Stimulated activated CD8-positive, alpha-beta memory T cell treated with anti-CD3 and anti-CD28 coated beads, Interleukin-2, amount 100 ng/mL, for 1 hour (primary cell): ENCODE measurements around the gene EEFSEC.

Experiments
- DNase-seq, 2 donors: peaks; one replicate each; pipeline ENCODE4 v3.0.0-alpha.2; 2020; ENCODE audit warnings: low read depth in 2 of 2

The EEFSEC gene

DNA sequence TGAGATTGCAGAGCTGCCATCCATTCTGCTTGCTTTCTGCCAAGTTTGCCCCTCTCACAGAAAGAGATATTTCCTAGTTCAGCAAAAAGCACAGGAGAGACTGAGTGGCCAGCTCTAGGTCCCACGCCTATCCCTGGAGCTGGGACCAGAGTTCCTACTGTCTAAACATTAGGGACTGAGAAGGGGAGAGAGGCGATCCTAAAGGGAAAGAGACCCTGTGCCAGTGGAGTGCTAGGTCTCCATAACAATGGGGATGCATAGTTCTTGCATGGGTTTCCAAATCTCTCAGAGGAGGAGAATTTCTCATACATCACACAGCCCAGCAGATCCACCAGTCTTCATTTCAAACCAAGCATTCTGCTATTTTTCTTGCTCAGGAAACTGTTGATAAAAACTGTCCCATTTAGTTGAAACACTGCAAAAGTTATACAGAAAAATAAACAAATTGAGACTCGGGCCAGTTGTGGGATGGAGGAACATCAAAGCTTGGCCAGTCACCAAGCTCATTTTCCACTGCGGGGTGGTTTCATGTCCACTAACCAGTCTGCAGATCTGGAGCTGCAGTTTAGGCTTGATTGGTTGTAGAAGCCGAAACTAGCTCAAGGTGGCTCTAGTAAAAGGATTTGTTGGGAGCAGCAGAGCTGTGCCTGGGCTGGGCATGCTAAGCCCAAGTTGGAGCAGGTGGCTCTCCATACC, 62.7 kb downstream of the EEFSEC start:
- no peak for DNase-seq

- DNase-seq = no peak
Measured at GRCh38 chr3:128217702-128218547, 64.6 kb downstream of the EEFSEC start.

DNA sequence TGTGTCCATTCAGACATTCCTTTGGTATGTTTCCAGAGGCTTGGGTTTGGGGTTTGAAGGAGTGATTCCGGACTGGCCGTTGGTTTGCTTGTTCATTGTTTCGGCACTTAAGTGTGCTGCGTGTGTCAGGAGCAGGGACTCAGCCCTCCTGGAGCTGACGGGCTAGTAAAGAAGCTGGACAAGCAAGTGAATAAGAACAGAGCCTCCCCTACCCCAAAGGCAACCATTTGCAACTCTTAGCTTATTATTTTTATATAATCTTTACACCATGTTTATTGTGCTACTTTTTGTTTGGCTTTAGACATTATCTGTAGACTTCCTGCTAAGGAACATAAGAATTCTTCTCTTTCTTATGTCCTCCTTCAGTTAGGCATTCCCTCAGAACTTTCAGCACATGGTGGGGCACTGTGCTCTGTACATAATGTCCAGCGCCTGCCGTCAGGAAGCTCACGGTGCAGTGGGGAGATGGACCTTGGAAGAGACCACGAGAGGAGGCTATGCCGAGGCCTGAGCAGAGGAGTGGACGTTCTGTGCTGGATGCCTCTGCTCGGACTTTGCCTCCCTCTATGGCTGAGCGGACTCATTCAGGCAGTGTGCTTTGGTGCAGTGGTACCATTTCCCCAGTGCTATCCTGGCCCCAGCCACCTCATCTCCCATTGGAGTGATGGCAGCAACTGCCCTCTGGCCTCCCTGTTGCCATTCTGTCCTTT, 65.4 kb downstream of the EEFSEC start:
- DNase-seq = no peak

DNA sequence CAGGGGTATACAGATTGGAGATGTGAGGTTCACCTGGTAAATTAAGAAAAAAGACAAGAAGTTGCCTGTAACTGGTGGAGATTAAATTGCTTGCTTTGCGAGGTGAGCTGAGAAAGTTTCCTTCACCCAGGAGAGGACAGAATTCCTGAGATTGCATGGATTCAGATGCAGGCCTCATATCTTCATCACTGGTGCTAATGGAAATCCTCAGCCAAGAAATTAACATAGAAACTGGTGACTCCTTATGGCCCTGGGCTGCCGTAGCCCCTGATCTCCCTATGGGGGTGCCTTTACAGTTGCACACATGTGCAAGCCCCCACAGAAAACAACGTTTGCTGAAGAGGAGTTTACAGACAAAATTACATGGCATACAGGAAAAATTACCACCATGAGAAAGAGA, 68.0 kb downstream of the EEFSEC start:
- DNase-seq = no peak

GRCh38 chr3:128222796-128223385, 69.6 kb downstream of the EEFSEC start:
- no peak for DNase-seq

DNA sequence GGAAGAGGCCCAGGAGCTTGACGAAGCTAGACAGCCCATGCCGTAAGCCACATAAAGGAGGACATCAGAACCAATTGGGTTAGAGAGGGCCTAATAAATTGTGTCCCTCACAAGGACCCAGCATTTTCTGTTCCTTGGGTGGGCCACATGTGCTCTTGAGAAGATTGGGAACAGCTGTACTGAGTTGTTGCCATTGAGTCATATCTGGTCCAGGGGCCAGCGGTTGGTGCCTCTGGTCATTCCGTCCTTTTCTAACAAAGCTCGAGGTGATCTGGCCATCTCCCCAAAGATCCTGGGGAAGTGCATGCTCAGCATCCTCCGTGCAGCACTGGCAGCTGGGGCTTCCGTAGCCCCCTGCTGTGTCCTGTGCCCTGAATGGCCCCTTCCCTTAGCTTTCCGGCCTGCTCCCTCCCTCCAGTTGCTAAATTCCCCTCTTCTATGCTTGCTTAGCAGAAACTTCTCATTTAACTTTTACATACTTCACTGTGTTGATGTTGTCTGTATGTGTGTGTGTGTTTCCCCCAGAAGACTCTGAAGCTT, 73.0 kb downstream of the EEFSEC start:
- DNase-seq = no peak

DNA sequence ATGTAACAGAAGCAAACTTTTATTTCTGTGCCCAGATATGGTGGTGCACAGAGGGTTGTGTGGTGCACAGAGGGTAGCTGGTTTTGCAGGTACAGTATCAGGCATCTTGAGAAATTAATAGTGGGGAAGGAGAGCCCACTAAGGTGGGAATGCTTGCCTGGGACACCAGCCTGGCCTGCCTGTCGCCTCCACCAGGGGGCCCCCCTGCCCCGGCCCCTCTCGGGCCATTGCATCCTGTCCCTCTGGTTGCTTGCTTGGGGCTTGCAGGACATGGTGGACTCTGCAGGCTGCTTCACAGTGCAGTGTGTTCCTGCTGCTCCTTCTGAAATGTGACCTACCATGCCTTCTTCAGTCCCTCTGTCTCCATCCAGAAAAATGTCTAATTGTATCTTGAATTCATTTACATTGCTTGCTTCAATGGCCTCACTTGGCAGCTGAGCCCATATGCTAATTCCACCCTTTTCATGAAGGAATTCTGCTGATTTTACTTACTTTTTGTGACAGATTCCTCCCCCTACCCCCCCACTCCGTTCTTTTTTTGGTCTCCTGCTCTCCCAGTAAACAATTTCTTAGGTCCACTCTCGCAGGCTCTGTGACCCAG, 73.6 kb downstream of the EEFSEC start:
- no peak for DNase-seq

DNA sequence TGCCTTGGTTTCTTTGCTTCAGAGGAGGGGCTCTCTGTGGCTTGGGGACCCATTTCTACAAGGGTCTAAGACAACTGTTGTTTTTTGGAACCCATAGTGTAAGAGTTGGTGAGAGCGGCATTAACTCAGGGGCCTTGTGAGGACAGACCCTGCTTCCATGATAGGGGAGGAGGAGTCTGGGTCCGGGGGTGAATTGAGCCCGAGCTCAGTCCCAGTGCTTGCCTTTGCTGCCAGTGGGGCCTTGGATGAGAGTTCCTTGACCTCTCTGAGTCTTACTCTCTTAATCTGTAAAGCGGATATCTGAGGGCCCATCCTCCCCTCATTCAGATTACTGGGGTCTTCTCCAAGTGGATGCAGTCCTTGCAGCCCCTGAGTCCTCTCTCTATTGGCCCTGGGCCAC, 74.2 kb downstream of the EEFSEC start:
- DNase-seq = no peak

- no peak for DNase-seq
Measured at GRCh38 chr3:128228366-128228910, 75.2 kb downstream of the EEFSEC start.

GRCh38 chr3:128229106-128229857, 76.0 kb downstream of the EEFSEC start:
- DNase-seq = no peak

GRCh38 chr3:128231606-128232005, 78.3 kb downstream of the EEFSEC start:
- no peak for DNase-seq

DNA sequence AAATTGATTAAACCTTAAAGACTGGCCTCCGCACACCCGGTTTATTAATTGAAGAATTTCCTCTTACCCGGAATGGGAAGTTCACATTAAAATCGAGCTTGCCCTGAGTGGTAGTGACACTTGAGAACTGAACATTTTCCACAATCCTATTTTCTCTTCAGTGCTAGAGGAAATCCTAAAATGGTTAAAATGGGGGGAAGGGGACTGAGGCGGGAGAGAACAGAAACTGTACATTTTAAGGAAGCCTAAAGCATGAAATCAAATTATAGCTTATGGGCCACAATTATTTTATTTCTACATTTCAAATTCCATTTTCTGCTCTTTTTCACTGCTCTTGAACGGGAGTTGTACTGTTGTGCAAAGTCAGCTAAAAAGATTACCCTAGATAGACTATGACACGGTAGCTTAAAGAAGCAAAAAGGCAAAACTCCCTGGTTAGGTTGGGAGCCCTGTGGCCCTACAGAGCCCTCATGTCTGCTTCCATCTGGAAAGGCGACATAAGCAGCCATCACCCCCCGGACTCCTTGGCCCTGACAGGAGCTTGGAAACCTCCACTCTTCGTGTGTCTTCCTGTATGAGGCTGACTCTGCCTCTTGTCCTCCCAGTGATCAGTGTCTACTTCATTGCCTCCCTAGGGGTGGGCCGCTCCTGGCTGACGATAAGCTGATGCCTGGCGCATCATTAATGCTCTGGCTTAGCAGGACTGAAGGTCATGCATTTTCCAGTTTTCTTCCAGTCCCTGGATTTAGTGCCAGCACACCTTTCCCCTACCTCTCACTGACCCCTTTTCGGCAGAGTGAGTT, 79.3 kb downstream of the EEFSEC start:
- no peak for DNase-seq

- no peak for DNase-seq
Measured at GRCh38 chr3:128235207-128235926, 82.1 kb downstream of the EEFSEC start.

GRCh38 chr3:128236657-128237056, 83.4 kb downstream of the EEFSEC start:
- DNase-seq = no peak

- no peak for DNase-seq
Measured at GRCh38 chr3:128237348-128238183, 84.3 kb downstream of the EEFSEC start.

- DNase-seq = no peak
Measured at GRCh38 chr3:128238184-128238489, 84.9 kb downstream of the EEFSEC start.

DNA sequence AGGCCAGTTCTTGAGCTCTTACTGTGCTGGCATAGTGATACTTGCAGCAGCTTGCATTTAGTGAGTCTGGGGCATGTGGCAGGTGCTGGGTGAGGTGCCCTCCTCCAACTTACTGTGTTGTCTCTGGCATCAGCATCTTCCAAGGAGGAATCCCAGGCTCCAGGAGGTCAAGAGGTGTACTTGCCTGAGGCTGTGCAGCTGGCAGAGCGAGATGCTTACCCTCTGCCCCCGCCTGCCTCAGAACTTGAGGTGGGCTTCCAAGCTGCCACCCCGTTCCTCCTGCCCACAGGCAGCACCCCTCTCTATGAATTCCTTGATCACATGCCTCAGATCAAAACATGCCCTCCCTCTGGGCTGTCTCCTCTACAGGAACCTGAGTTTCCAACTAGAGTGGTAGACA, 86.0 kb downstream of the EEFSEC start:
- DNase-seq = no peak

GRCh38 chr3:128240232-128240631, 87.0 kb downstream of the EEFSEC start:
- DNase-seq = no peak
